HG03575 (cell line): ENCODE measurements around the gene GLO1.
A peak's percentile ranks its signal among the peaks of the same experiment; 100 is the strongest.

Experiments used
- ATAC-seq: cut with Tn5 transposase; IDR thresholded peaks from one replicate; pipeline ENCODE4 v1.9.1; 2021; ENCODE audit not compliant: unreplicated experiment, insufficient number of reproducible peaks, low FRiP score; ENCODE audit errors: extremely low read depth

GLO1 gene

DNA sequence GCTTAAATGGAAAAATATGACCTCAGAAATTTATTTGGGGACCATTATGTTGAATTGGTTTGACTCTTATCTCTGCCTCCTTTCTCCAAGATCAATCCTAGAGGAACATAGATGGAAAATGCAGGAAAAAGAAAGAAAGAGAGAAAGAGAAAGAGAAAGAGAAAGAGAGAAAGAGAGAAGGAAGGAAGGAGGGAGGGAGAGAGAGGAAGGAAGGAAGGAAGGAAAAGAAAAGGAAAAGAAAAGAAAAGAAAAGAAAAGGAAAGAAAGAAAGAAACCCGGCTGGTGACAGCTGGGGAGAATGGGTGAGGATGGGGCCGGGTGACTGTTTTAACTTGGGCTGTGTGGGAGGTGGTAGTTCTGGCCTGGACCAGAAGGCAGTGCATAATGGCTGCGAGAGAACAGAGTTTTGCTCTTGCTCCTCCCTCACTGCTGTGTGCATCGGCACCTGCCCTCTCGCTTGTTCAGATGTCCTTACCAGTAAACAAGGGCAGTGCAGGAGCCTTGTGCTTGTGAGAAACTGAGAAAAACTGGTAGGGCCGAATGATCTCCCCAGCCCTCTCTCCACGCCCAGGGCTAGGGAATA, 24.7 kb downstream of the GLO1 start:
- no peak for ATAC-seq

DNA sequence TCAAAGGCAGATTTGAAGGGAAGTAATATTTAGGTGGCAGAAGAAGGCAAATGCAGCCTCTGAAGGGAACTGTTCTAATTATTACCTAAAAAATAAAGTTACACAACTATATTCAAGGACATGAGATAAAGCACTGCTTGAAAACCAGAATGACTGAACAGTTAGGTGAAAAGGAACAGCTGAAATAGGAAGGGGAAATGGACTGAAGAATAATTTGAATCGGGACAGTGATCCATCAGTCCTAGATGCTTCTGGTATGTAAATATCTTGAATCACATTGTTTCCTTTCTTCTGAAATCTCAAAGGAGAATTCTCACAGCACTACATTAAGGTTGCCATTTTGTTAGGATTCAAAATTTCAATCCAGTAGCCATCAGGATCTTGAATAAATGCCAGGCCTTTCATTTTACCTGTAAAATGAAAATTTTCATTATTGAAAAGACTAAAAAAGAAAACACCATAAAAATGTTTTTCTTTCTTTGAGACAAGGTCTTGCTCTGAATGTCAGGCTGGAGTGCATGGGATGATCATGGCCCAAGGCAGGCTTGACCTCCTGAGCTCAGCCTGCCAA, 25.9 kb downstream of the GLO1 start:
- no peak for ATAC-seq

DNA sequence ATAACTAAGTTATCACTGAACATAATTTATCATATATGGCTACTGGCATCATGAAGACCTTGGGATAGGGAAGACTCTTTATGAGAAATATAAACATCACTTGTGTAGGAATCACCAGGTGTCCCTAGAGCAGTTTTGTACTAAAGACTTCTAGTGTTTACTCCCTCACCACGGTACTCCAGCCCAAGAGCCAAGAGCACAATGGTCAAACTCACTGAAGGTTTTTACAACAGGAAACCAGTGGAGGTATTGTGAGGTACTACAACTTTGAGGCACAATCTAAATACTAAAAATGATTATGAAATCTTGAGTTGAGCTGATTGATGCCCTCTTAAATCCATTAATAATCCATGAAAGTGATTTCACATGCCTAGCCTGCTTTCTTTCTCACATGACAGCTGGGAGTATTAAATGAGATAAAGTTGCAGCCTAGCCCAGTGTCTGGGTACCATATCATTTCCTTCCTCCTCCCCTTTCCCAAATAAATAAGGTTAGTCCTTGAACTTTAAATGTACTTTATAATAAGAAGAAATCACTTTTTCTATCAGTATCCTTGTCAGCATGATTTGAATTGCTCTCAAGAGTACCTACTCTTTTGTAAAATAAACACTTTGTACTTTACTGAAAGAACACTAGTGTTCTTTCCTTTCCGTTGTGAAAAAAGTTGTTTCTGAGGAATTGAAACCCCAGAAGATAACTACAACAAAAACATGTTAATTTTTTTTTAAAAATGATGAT, 26.5 kb downstream of the GLO1 start:
- ATAC-seq, result no peak

DNA sequence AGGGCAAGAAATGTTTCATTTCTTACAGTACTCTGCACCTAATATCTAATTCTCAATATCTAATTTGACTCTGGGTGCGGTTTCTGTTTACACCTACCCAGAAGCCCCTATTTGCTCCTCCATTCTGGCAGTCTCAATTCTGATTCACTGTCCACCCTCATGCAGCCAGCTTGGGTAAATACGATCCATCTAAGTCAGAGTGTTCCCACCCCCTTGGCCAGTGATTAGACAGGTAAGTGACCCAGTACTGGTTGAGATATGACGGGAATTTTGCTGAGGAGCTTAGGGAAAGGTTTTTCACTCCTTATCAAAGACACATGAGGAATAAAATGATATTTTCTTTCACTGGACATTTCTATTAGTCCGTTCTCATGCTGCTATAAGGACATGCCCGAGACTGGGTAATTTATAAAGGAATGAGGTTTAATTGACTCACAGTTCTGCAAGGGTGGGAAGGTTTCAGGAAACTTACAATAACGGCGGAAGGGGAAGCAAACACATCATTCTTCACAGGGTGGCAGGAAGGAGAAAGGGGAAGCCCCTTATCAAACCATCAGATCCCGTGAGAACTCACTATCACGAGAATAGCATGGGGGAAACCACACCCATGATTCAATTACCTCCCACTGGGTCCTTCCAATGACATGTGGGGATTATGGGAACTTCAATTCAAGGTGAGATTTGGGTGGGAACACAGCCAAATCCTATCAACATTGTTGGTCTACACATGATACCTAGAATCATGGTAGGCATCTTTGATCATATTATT, 29.4 kb downstream of the GLO1 start:
- ATAC-seq, result no peak

DNA sequence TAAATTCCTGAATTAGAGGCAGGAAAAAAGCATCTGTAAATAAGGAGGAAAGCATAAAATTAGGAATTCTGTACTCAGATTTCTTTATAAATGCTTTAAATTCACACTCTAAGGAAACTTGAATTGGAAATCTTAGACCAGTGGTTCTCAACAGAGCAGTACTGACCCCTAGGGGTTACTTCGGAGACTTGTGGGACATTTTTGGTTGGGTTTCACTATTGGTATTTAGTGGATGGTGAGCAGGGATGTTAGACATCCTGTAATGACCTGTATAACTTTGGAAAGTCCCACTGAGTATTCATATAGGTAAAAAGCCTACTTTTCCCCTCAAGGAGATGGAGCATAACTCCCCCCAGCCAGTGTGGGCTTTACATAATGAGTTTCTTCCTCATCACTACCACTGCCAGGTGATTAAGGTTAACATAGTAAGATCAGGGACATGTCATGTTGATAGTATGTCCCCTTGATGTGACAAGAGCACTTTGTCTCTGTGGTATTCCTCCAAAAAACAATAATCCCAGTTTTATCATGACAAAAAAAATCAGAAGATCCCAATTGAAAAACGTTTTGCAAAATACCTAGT, 31.0 kb downstream of the GLO1 start:
- peak; percentile 72 for ATAC-seq

DNA sequence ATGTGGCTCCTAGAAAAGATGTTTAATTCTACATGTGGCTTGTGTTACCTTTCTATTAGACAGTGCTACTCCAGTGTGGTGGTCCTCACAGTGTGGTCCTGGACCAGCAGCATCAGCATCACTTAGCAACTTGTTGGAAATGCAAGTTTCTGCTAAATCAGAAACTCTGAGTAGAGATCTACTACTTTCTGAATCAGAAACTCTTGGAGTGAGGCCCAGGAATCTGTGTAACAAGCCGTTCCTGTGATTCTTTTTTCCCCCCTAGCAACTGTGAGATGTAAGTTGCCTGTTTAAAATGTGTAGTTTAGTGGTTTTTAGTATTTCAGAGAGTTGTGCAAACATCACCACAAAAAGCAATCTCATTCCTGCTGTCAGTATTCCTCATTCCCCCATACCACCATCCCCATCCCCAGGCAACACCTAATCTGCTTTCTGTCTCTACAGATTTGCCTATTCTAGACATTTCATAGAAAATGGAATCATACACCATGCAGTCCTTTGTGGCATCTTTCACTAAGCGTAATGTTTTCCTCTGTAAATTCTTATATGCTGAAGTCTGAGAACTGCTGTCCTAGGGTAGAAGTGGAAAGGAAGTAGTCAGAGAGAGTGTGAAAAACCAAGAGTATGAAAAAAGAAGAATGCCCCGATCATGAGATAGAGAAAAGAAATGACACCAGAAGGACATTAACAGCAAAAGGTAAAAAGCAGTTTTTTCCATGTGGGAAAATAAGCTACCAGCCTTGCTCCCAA, 44.4 kb downstream of the GLO1 start:
- ATAC-seq, result no peak

DNA sequence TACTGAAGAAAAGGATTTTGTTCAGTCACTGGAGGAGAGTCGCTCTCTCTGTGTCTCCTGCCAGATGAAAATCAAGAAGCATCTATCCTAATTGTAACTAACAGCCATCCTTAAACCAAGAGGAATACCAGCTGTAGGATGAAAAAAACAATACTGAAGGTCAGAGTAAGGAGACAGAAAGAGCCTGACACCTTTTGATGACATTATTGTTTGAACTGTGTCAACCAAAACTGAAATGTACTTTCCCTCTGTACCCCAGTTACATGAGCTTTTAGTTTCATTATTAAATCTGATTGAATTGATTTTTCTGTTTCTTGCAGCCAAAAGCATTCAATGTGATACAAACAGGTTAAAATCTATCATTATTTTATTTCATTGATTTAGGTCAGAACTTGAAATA, 46.0 kb downstream of the GLO1 start:
- no peak for ATAC-seq

DNA sequence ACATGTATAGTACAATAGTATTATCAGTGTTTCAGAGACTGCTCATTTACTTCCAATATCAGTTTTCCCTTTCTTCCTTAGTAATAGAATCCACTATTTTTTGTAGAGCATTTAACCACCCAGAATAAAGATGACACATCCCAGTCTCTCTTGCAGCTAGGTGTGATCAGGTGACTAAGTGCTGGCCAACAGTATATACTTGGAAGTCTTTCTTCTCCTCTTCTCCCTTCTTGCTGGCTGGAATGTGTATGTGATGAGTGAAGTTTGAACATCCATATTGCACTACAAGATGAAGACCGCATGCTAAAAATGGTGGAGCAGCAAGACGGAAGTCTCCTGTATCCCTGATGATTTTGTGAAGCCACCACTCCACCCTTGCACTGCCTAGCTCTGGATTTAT, 48.7 kb downstream of the GLO1 start:
- no peak for ATAC-seq

DNA sequence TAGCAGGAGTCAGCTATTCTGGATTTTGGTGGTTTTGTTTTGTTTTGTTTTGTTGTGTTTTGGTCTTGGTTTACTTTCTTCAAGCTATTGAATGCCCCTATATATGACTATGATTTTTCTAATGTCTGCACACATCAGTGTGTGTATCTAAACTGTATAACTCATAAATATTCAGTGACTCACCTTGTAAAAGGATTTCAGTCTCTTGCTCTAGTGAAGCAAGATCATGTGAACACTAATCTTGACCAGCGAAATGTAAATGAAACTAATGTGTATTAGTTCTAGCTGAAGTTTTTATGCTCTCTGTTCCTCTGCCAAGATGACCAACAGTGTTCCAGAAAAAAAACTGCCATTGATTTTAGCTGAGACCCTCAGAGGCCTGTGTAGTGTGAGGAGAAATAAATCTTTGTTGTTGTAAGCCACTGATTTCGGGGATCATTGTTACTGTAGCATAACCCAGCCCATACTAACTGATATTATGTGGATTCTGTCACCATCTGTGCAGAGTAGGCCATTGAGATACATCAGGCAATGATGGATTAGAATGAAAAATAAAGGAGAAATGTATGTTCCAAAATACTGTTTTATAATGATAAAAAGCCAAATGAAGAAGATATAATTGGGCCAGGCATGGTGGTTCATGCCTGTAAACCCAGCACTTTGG, 51.7 kb downstream of the GLO1 start:
- no peak for ATAC-seq

DNA sequence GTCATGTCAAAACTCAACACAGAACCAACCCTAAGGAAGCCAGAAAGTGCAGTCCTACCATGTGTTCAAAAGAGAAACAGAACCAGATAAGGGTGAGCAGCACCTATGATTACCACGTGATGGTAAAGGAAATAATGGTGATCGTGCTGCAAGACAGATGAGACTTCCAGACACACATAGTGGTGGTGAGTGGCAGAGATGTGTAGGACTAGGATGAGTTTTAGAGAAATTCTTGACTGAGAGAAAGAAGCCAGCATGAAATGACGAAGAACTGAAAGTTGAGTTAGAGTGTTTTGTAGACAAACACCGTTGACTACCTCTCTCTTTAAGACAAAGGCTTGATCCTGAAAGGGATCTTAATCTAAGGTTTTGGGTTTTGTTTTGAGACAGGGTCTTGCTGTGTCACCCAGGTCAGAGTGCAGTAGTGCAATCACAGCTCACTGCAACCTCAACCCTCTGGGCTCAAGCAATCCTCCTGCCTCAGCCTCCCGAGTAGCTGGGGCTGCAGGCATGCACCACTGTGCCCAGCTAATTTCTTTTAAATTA, 52.7 kb downstream of the GLO1 start:
- ATAC-seq, result no peak

DNA sequence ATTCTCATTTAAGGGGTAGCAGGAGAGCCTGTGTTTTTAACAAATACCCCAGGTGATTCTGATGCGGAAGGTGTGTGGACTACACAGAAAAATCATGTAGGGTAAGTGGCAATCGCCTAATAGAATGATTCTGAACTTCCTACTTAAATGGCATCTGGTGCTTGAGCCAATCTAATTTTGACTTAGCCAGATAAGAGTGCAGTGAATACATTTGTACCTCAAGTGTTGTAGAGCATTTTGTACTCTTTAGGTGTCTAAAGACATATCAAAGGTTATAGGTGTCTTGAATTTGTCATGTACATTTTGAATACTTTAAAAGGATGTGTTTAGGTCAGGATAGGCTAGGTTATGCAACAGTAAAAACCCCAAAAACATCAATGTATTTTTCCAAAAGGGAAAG, 53.2 kb downstream of the GLO1 start:
- ATAC-seq, result no peak

DNA sequence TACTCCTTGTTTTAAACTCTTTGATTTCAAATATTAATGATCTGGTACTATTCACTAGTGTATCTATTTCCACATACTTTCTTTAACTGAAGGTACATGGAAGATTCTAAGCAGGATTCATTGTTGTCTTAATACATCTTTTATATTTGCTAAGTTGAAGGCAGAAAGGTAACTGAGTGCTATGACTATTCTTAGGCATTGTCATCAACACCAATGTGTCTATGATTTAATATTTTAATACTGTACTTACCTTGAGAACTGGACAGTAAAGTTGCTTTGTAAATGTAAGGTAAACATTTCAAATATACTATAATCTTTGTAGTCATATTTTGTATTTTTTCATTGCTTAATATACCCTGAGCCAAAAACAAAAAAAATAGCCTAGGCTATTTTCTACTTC, 54.3 kb downstream of the GLO1 start:
- no peak for ATAC-seq

DNA sequence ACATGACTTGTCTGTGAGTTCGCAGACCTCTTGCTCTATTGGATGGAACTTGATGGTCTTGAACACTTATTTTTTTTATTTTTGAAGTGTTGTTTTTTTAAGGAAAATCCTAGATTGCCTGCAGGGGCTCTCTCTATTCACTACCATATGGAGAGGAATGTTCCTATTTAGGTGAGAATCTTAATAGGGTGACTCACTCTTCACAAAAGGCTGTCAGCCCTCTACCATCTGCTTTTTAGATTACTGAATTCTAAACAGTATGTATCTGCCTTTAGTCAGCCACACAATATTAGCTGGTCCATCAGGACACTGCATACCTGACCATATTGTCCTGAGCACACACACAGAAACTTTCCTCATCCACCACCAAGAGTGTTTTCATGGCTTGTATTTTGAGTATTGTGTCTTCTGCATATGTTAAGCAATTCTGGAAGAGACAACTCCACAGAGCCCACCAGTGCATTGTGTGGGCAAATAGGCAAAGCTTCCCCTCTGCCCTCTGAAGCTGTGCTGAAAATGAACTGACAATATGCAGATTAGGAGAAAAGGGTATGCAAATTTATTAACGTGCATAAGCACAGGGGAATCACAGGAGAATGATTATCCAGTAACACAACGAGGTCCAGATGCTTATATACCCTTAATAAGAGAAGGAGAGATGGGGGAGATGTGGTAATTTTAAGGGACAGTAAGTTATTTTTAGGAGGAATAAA, 56.6 kb downstream of the GLO1 start:
- no peak for ATAC-seq

DNA sequence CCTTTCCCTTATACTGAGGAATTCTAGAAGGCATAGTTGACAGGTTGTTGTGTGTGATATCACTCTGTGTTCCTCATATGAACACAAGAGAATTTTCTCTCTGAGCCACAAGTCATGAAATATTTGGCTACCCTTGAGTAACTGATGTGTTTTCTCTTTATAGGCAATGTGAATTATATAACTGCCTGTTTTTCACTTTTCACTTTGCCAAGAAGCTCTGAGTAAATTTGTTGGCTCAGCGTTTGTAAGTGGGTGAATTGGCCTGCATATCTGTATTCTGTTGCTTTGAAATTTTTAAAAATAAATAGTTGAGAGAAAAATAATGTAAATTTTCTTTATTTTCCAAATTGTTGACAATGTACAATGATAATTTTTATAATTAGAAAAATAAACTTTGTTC, 58.0 kb downstream of the GLO1 start:
- ATAC-seq, result no peak

DNA sequence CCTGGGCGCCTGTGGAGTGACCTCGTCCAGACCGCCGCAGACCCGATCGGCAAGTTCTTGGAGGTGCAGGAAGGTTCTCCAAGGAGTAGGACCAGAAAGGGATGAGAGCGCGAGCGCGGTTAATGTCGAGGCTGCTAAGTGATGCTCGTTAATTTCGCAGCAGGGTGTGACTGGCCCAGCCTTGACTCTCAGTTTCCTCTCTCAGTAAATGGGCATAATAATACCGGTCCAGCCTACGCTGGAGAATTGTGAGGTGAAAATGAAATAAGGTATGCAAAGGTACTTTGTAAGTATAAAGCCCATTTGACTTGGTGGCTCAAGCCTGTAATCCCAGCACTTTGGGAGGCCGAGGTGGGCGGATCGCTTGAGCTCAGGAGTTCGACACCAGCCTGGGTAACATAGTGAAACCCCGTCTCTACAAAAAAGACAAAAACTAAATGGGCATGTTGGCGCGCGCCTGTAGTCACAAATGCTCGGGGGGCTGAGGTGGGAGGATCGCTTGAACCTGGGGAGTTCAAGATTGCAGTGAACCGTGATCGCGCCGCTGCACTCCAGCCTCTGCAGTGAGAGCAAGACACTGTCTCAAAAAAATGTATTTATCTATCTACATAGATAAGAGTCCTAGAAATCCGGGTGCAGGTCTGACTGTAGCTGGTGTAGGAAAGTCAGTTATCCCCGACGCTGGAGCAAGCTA, 62.6 kb downstream of the GLO1 start:
- no peak for ATAC-seq

DNA sequence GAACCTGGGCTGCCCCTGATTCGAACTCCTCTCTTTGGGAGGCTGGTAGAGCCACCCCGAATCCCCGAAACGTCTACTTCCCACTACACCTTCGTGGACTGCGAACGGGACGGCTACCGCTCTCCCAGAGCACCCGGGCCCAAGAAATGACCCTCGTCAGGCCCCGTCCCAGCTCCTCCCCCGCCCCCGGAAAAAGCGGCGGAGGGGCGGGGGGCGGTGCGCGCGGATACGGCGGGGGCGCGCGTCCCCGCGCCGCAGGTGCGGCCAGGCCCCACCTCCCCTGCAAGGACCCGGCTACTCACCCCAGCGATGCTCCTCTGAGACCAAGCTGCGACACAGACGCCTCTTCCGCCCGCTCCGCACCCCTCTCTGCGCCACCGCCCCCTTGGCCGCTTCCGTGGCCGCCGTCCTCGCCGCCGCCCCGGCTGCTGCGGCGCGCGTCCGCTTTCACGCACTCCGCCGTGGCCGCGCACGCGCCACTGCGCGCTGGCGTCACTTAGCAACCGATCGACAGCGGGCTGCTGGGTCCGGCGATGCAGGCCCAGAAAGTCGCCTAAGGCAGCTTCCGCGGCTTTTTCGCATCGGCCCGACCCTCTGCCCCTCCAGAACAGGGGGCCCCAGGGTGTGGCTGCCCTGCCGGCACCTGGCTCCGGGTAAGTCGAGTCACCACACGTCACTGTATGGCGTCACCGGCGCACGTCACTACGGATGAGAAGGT, 63.3 kb downstream of the GLO1 start, which contains the start of gene BTBD9:
TSS of gene BTBD9 (minus strand) at position 432 of the 718 bp plus-strand sequence.
- ATAC-seq, result no peak
